Endothelial cell of umbilical vein (primary cell): ENCODE data around the gene CREG1.
"Not testable (repeated sequence)": the region's sequence is repeated elsewhere in the genome, so short reads cannot be mapped to it uniquely, and the experiment has no call there.

Experiments used
- EZH2 ChIP-seq: IDR thresholded peaks from 2 replicates; pipeline ENCODE4 v1.6.1; 2012; ENCODE audit warnings: borderline replicate concordance, low read depth, mild to moderate bottlenecking, moderate library complexity, low read length, inconsistent platforms; ENCODE audit not compliant: severe bottlenecking
- FOS ChIP-seq: IDR thresholded peaks from 2 replicates; pipeline ENCODE4 v1.6.1; 2011; ENCODE audit warnings: mild to moderate bottlenecking, low read length, moderate library complexity, borderline replicate concordance; ENCODE audit not compliant: insufficient read depth
- MYC ChIP-seq: IDR thresholded peaks from one replicate; pipeline ENCODE4 v1.6.1; 2011; ENCODE audit warnings: mild to moderate bottlenecking, low read depth, low read length
- POLR2A ChIP-seq: IDR thresholded peaks from 2 replicates; pipeline ENCODE4 v1.6.1; 2012; ENCODE audit warnings: low read depth, mild to moderate bottlenecking, control low read depth, low read length
- POLR2AphosphoS5 ChIP-seq: IDR thresholded peaks from 2 replicates; pipeline ENCODE4 v1.6.1; 2012; ENCODE audit warnings: low read depth, mild to moderate bottlenecking, control low read depth, low read length, moderate library complexity; ENCODE audit not compliant: insufficient read depth
- TF ChIP-seq, protein P1 (sequence below), 2 donors: IDR thresholded peaks; 1 replicate in 1 of 2; 2 replicates in 1 of 2; pipeline ENCODE4 v1.5.1; 2011; ENCODE audit warnings: low read length in 2 of 2, mild to moderate bottlenecking in 2 of 2, moderate library complexity in 2 of 2, control low read depth in 1 of 2, inconsistent platforms in 1 of 2, low read depth in 1 of 2; ENCODE audit not compliant: insufficient read depth in 1 of 2; ENCODE audit errors: extremely low read depth in 1 of 2
- TF ChIP-seq, protein P2 (sequence below): IDR thresholded peaks from 2 replicates; pipeline ENCODE4 v1.6.1; 2011; ENCODE audit not compliant: insufficient read depth, insufficient read length

DNA sequence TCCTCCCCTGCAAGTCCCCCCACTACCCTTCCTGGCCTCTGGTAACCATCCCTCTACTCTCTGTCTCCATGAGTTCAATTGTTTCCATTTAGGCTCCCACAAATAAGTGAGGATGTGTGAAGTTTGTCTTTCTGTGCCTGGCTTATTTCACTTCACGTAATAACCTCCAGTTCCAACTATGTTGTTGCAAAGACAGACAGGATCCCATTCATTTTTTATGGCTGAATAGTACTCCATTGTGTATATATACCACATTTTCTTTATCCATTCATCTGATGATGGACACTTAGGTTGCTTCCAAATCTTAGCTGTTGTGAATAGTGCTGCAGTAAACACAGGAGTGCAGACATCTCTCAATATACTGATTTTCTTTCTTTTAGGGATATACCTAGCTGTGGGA is 1.5 kb upstream of the CREG1 start:
- TF ChIP-seq, protein P1, sequence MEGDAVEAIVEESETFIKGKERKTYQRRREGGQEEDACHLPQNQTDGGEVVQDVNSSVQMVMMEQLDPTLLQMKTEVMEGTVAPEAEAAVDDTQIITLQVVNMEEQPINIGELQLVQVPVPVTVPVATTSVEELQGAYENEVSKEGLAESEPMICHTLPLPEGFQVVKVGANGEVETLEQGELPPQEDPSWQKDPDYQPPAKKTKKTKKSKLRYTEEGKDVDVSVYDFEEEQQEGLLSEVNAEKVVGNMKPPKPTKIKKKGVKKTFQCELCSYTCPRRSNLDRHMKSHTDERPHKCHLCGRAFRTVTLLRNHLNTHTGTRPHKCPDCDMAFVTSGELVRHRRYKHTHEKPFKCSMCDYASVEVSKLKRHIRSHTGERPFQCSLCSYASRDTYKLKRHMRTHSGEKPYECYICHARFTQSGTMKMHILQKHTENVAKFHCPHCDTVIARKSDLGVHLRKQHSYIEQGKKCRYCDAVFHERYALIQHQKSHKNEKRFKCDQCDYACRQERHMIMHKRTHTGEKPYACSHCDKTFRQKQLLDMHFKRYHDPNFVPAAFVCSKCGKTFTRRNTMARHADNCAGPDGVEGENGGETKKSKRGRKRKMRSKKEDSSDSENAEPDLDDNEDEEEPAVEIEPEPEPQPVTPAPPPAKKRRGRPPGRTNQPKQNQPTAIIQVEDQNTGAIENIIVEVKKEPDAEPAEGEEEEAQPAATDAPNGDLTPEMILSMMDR (IDR thresholded peaks at IDR 0.05; ENCODE audit: extremely low read depth in 1 of 2, insufficient read depth in 1 of 2, low read depth in 1 of 2, low read length in 2 of 2), result not testable (repeated sequence)
- not testable (repeated sequence) for TF ChIP-seq FOS, POLR2AphosphoS5, POLR2A, MYC, EZH2
- TF ChIP-seq, protein P2, sequence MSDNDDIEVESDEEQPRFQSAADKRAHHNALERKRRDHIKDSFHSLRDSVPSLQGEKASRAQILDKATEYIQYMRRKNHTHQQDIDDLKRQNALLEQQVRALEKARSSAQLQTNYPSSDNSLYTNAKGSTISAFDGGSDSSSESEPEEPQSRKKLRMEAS, result not testable (repeated sequence)
